ENCODE data around the gene GPR132. TPM values are rescaled to one million over a fixed set of nuclear protein-coding genes. Genes with fewer than 3 reads are reported as not detected.

The GPR132 gene
- total and polyA plus RNA-seq, 9 of the 15 experiments (the other 6 are each of a cell fraction or from before 2014, with no cell fraction given): 0.01 to 1.1 (median 0.25) TPM; not detected in 1

- no peak overlapping the region for H2AFZ ChIP-seq (ENCODE audit: low read depth, low read length)
- CTCF ChIA-PET (ENCODE audit: low intra/inter-chr PET ratio): no interaction called here
- H3K9me3 ChIP-seq (replicated peaks; ENCODE audit: control insufficient read depth, insufficient read depth, low read depth, low read length): no peaks in the 10 kb centered on the region
- no peaks in the 10 kb centered on the region for H4K20me1 ChIP-seq (replicated peaks; ENCODE audit: control insufficient read depth, insufficient read depth, low read length)
- DNase-seq (ENCODE audit: extremely low read depth in 1 of 4, low spot score in 3 of 4) (no peak), ATAC-seq (no peak), FAIRE-seq (no peak)
- no peak overlapping the region for H3K27ac ChIP-seq (ENCODE audit: extremely low read depth, low read depth, low read length)
- 20% methylated on average over 1 of the region's 1 CpG for WGBS (ENCODE audit: insufficient coverage, low coverage, missing lambda C conversion rate)
- no peaks in the 10 kb centered on the region for H3K79me2 ChIP-seq (ENCODE audit: control insufficient read depth, insufficient read depth, low read length)
- H3K4me1 ChIP-seq (replicated peaks in 1 of 2; ENCODE audit: control insufficient read depth in 2 of 2, insufficient read depth in 2 of 2, low read length in 2 of 2): peaks cover under 1 to 14% of the 10 kb centered on the region in 2 experiments; a peak in 2 of 5 replicates
- no peak overlapping the region for H3K4me3 ChIP-seq
- peaks cover 0 to 7% of the 10 kb centered on the region in 2 experiments; a peak in 1 of 5 replicates for H3K27me3 ChIP-seq (ENCODE audit: control insufficient read depth in 2 of 2, insufficient read depth in 2 of 2, low read length in 2 of 2)
- H3K36me3 ChIP-seq (ENCODE audit: control insufficient read depth, insufficient read depth, low read length): no peaks in the 10 kb centered on the region
- H3K9ac ChIP-seq (ENCODE audit: insufficient read depth in 1 of 2, low read depth in 2 of 2, low read length in 2 of 2): no peak overlapping the region
- intact Hi-C loops (cut with micrococcal nuclease) (no loop called here), in situ Hi-C loops (cut with MboI) (loop anchor here (5.0 kb wide), 1 partner anchor 35 kb away; no protein-coding TSS in a partner anchor)
- BruUV-seq (replicated peaks): no TSS peak
- no peak for TF ChIP-seq CBX3 (IDR thresholded peaks at IDR 0.05; ENCODE audit: borderline replicate concordance in 1 of 2, low read length in 2 of 2)
- no peak for TF ChIP-seq ZNF184 (CRISPR knock-in tag; IDR thresholded peaks at IDR 0.05)
- TF ChIP-seq KAT2B (IDR thresholded peaks at IDR 0.05; ENCODE audit: low read depth, low read length): no peak
- TF ChIP-seq CCNT2 (IDR thresholded peaks at IDR 0.05; ENCODE audit: borderline replicate concordance, extremely low read depth, insufficient read length, low read depth, low read length): no peak
- no peak for TF ChIP-seq HNRNPL (IDR thresholded peaks at IDR 0.05; ENCODE audit: low read depth, low read length)
- no peak for TF ChIP-seq HMBOX1 (IDR thresholded peaks at IDR 0.05)
- no peak for TF ChIP-seq CTCFL (IDR thresholded peaks at IDR 0.05; ENCODE audit: borderline replicate concordance, insufficient read depth, low read depth, low read length, poor library complexity, severe bottlenecking)
- no peak for TF ChIP-seq DDX20 (tag; IDR thresholded peaks at IDR 0.05; ENCODE audit: low read depth)
- no peak for TF ChIP-seq TAL1 (IDR thresholded peaks at IDR 0.05)
- no peak for TF ChIP-seq PTTG1 (tag; IDR thresholded peaks at IDR 0.05; ENCODE audit: low read depth)
- TF ChIP-seq, protein P1, sequence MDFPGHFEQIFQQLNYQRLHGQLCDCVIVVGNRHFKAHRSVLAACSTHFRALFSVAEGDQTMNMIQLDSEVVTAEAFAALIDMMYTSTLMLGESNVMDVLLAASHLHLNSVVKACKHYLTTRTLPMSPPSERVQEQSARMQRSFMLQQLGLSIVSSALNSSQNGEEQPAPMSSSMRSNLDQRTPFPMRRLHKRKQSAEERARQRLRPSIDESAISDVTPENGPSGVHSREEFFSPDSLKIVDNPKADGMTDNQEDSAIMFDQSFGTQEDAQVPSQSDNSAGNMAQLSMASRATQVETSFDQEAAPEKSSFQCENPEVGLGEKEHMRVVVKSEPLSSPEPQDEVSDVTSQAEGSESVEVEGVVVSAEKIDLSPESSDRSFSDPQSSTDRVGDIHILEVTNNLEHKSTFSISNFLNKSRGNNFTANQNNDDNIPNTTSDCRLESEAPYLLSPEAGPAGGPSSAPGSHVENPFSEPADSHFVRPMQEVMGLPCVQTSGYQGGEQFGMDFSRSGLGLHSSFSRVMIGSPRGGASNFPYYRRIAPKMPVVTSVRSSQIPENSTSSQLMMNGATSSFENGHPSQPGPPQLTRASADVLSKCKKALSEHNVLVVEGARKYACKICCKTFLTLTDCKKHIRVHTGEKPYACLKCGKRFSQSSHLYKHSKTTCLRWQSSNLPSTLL (IDR thresholded peaks at IDR 0.05): no peak
- TF ChIP-seq SRSF3 (IDR thresholded peaks at IDR 0.05; ENCODE audit: insufficient read depth, low read length): no peak
- TF ChIP-seq, protein P2, sequence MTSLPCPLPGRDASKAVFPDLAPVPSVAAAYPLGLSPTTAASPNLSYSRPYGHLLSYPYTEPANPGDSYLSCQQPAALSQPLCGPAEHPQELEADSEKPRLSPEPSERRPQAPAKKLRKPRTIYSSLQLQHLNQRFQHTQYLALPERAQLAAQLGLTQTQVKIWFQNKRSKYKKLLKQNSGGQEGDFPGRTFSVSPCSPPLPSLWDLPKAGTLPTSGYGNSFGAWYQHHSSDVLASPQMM (CRISPR knock-in tag; IDR thresholded peaks at IDR 0.05): no peak
- TF ChIP-seq ZNF717 (CRISPR knock-in tag; IDR thresholded peaks at IDR 0.05): no peak
- POLR2A ChIA-PET: no interaction called here
- no peaks in the 10 kb centered on the region for H3K9me1 ChIP-seq (ENCODE audit: control insufficient read depth, insufficient read depth, low read length)
- no peak overlapping the region for H3K4me2 ChIP-seq (ENCODE audit: insufficient read depth, low read length)
Observed at GRCh38 chr14:105082703-105083102, 17.5 kb upstream of the GPR132 start.

Measured in K562 (cell line).